ENCODE results near the gene NMNAT1. TPM values are rescaled to one million over a fixed set of nuclear protein-coding genes. Genes with fewer than 3 reads are reported as not detected.

The NMNAT1 gene
- total RNA-seq, 1 experiment from 2014 or later: 8.6 TPM

GRCh38 chr1:9906466-9906865 lies 36.8 kb upstream of the NMNAT1 start:
- no peaks in the 10 kb centered on the region for H3K9me3 ChIP-seq (ENCODE audit: control insufficient read depth in 1 of 2, insufficient read depth in 1 of 2, low read depth in 1 of 2, low read length in 2 of 2)
- CTCF ChIA-PET: no interaction called here
- no peaks in the 10 kb centered on the region for H4K20me1 ChIP-seq (ENCODE audit: insufficient read depth)
- H3K4me2 ChIP-seq (ENCODE audit: low read length): no peak overlapping the region
- no peaks in the 10 kb centered on the region for H3K9me2 ChIP-seq (ENCODE audit: insufficient read depth)
- no peak overlapping the region for H2AFZ ChIP-seq (ENCODE audit: low read depth, low read length, poor library complexity, severe bottlenecking)
- intact Hi-C loops (cut with micrococcal nuclease): no loop called here
- RAD21 ChIA-PET (ENCODE audit: low non-redundant PET in 1 of 2, low total read pairs in 2 of 2, uncharacterized antibody in 2 of 2, unreplicated experiment in 2 of 2): no interaction called here
- no peak overlapping the region for H3K4me3 ChIP-seq (replicated peaks in 1 of 2; ENCODE audit: low read depth in 1 of 2, low read length in 2 of 2)
- ATAC-seq (no peak), DNase-seq (ENCODE audit: low read depth, low spot score) (no peak)
- no peak overlapping the region for H3K9ac ChIP-seq (ENCODE audit: low read length)
- TF ChIP-seq SRF (IDR thresholded peaks at IDR 0.05; ENCODE audit: low read depth) (no peak), CBX3 (IDR thresholded peaks at IDR 0.05; ENCODE audit: low read depth) (no peak), POLR2AphosphoS5 (IDR thresholded peaks at IDR 0.05; ENCODE audit: low read depth, low read length) (no peak), ATF3 (IDR thresholded peaks at IDR 0.05) (no peak), ZNF274 (IDR thresholded peaks at IDR 0.05; ENCODE audit: low read depth, low read length) (no peak), EGR1 (IDR thresholded peaks at IDR 0.05; ENCODE audit: low read depth) (no peak), YY1 (IDR thresholded peaks at IDR 0.05; ENCODE audit: extremely low read depth, insufficient replicate concordance, low read depth, low read length) (no peak)
- no peaks in the 10 kb centered on the region for H3K36me3 ChIP-seq (ENCODE audit: control insufficient read depth in 1 of 2, insufficient read depth in 2 of 2, low read length in 2 of 2)
- no peak overlapping the region for H3K27ac ChIP-seq (ENCODE audit: low read depth, low read length)
- no TSS peak for BruUV-seq (replicated peaks)
- H3K27me3 ChIP-seq (ENCODE audit: insufficient read depth, low read length): no peaks in the 10 kb centered on the region
- POLR2A ChIA-PET: no interaction called here
- peaks cover 10 to 31% of the 10 kb centered on the region in 2 experiments for H3K4me1 ChIP-seq (ENCODE audit: control insufficient read depth in 1 of 2, insufficient read depth in 2 of 2, low read length in 2 of 2)
- peaks cover 7% of the 10 kb centered on the region; the same call in 1 of the 2 replicates for H3K79me2 ChIP-seq (ENCODE audit: insufficient read depth, low read length)

- Histone ChIP-seq H3K4me3 (replicated peaks in 1 of 2; ENCODE audit: low read depth in 1 of 2, low read length in 2 of 2) (no peak overlapping the region), H3K79me2 (ENCODE audit: insufficient read depth, low read length) (peaks cover 7% of the 10 kb centered on the region; the same call in 1 of the 2 replicates), H2AFZ (ENCODE audit: low read depth, low read length, poor library complexity, severe bottlenecking) (no peak overlapping the region), H3K9me2 (ENCODE audit: insufficient read depth) (no peaks in the 10 kb centered on the region), H3K4me1 (ENCODE audit: control insufficient read depth in 1 of 2, insufficient read depth in 2 of 2, low read length in 2 of 2) (peaks cover 10 to 26% of the 10 kb centered on the region in 2 experiments), H3K27me3 (ENCODE audit: insufficient read depth, low read length) (no peaks in the 10 kb centered on the region), H4K20me1 (ENCODE audit: insufficient read depth) (no peaks in the 10 kb centered on the region), H3K4me2 (ENCODE audit: low read length) (no peak overlapping the region), H3K9ac (ENCODE audit: low read length) (no peak overlapping the region), H3K9me3 (ENCODE audit: control insufficient read depth in 1 of 2, insufficient read depth in 1 of 2, low read depth in 1 of 2, low read length in 2 of 2) (no peaks in the 10 kb centered on the region), H3K27ac (ENCODE audit: low read depth, low read length) (no peak overlapping the region), H3K36me3 (ENCODE audit: control insufficient read depth in 1 of 2, insufficient read depth in 2 of 2, low read length in 2 of 2) (no peaks in the 10 kb centered on the region)
- ChIA-PET CTCF (no interaction called here), RAD21 (ENCODE audit: low non-redundant PET in 1 of 2, low total read pairs in 2 of 2, uncharacterized antibody in 2 of 2, unreplicated experiment in 2 of 2) (no interaction called here), POLR2A (no interaction called here)
- intact Hi-C loops (cut with micrococcal nuclease): no loop called here
- no TSS peak for BruUV-seq (replicated peaks)
- DNase-seq (ENCODE audit: low read depth, low spot score) (no peak), ATAC-seq (no peak)
- TF ChIP-seq CTCF (IDR thresholded peaks at IDR 0.05 in 2 of 3, conservative IDR thresholded peaks at IDR 0.05 in 1 of 3; ENCODE audit: borderline replicate concordance in 1 of 3, insufficient read depth in 1 of 3, low read depth in 2 of 3, low read length in 2 of 3): no peak
- TF ChIP-seq REST (IDR thresholded peaks at IDR 0.05; ENCODE audit: low read depth): no peak
- no peak for TF ChIP-seq RAD21 (IDR thresholded peaks at IDR 0.05; ENCODE audit: low read depth)
- TF ChIP-seq CEBPB (IDR thresholded peaks at IDR 0.05; ENCODE audit: low read depth): no peak
- no peak for TF ChIP-seq POLR2AphosphoS5 (IDR thresholded peaks at IDR 0.05; ENCODE audit: low read depth, low read length)
- TF ChIP-seq EZH2 (IDR thresholded peaks at IDR 0.05): no peak
- no peak for TF ChIP-seq JUND (IDR thresholded peaks at IDR 0.05)
- no peak for TF ChIP-seq MAX (IDR thresholded peaks at IDR 0.05)
- TF ChIP-seq POLR2A (IDR thresholded peaks at IDR 0.05; ENCODE audit: borderline replicate concordance, extremely low read depth, insufficient read depth, insufficient read length): no peak
- no peak for TF ChIP-seq SRF (IDR thresholded peaks at IDR 0.05; ENCODE audit: low read depth)
These were observed 35.8 kb upstream of the NMNAT1 start for GRCh38 chr1:9907441-9907840.

All from HCT116 (cell line).